GM21529 (cell line): ENCODE measurements around the gene CHD6.

Source experiments
- ATAC-seq: cut with Tn5 transposase; IDR thresholded peaks from one replicate; pipeline ENCODE4 v1.9.1; 2021; ENCODE audit not compliant: unreplicated experiment

Gene CHD6

DNA sequence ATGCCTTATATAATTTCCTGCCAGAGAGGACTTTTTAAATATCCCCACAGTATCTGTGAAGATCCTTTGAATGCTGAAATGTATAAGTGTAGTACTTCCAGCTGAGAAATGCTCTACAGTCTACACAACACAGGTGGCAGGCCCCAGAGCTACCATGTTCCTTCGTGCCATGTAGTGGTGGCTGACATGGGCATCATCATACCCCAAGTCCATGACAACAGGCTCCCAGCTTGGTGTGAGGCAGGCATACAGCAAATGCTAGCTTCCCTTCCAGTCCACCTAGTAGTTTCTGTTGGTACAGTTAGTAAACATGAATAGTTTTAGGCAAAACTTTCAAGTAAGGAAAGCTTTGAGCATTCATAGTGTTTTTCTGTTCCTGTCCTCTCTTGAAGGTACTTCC lies 190.3 kb downstream of the CHD6 start:
- no peak for ATAC-seq

DNA sequence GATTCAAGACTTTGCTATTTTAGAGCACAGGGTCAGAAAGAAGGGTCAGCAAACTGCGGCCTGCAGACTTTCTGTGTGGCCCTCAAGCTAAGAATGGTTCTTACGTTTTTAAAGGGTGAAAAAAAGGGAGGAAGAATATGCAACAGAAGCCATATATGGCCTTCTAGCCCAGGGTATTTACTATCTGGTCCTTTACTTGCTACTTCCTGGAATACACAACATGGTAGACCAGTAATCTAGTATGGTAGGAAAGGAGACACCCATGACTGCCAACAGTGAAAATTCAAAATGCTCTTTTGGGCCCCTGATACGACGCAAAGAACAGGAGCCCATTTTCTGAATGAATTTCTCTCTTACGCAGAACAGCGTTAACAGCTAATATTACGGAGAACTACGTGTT lies 191.2 kb downstream of the CHD6 start:
- ATAC-seq: no peak

DNA sequence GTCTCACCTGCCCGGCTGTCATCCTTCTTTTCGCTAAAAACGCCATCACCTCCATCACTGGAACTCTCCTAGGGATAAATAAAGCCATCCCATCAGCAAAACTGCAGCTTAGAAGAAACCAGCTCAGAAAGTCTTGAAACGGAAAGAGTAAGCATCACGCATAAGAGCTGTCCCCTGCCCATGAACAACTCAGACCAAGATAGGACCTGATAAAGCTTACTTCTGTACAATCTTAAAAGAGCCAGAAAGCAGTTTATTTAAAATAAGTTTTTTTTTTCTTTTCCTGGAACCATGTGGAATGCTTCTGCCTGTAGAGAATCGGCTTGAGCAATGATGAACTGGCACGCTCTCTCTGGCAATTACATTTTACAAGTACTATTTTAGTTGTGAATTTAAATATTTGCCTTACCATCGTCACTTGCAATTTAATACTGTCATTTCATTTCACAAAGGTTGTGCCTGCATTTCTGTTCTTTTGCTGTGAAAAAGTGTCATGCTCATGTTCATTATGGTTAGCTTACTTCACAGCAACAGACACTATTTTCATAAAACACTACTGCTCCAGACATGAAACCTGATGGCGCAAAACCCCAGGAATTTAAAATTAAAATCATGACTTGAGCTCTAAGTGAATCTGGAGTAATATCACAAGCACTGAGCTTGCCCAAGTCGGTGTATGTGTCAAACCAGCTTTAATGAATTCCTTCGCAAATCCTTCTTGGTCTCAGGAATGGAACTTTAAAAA lies 191.9 kb downstream of the CHD6 start:
- ATAC-seq: no peak

DNA sequence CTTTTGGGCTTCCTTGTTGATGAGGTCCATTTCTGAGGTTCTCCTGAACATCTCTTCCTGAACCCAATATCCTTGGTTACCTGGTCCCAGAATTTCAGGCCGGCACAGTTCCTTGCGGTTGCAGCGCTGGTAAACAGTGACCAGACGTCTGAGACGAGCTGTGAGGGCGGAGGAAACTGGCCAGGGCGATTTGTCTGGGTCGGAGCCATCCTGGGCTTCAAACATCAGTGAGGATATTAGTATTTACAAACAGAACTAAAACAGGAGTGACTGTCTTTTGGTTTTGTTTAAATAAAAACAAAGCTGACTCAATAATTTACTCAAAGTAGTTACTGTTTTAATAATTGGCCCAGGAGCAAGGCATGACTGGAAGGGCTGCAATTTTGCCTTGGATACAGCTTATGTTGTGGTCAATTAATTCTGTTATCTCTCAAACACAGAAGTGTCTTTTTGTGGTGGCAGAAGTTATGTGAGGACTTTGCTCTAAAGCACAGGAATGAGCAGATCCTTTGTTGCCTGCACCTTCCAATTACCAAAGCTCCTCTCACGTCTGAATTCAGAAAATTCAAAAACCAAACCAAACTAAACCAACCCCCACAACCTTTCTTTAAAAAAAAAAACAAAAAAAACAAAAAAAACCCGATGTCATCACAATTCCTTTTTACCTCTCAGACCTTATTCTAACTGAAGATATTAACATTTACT lies 192.8 kb downstream of the CHD6 start:
- ATAC-seq: no peak

DNA sequence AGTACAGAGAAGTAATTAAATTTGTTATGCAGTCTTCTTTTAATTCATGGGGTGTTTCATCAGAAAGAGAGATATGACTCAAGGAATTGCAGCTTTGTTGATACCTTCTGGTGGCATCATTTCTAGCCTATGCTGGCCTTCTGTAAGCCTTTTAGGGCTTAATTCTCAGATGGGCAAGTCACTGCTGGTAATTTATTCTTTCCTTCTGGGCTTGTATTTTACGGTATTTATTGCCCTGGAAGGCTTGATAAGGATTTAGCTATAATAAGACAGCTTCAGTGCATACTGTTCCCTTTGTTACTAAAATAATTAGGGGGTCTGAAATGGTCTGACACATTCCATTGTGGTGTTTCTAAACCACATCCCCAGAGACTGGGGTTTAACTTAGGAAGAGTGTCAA lies 193.6 kb downstream of the CHD6 start:
- ATAC-seq: no peak

DNA sequence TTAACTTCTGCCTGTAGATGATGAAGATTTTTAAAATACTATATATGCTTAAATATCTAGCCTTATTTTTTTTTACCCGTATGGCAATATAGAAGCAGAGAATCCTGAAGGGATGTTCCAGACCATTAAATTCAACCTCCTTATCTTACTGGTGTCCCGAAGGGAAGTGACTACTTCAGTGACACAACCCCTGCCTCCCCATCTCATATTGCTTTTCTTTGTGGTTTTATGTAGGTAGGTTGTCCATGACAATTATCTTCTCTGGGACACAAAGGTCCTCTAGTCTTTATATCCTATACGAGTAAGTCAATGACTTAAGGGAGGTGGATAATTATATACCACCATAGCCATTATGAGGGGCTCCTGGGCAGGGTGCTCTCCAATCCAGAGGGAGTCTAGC lies 194.2 kb downstream of the CHD6 start:
- no peak for ATAC-seq

DNA sequence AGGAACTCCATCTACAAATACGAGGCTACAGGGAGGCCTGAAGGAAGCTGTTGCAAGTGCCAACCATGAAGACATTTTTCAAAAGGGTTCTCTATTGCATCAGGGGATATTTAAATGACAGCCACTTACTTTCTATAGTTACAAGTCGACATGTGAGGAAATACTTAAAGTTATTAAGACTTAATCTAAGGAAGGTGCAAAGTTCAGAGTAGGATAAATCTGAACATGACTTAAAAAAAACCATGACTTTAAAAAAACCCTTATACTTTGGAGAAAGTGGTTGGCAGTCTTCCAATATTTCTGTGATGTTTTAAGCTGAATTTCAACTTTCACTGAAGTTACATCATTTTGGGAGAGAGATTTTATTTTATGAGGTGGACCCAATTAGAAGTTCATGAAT lies 195.2 kb downstream of the CHD6 start:
- no peak for ATAC-seq

DNA sequence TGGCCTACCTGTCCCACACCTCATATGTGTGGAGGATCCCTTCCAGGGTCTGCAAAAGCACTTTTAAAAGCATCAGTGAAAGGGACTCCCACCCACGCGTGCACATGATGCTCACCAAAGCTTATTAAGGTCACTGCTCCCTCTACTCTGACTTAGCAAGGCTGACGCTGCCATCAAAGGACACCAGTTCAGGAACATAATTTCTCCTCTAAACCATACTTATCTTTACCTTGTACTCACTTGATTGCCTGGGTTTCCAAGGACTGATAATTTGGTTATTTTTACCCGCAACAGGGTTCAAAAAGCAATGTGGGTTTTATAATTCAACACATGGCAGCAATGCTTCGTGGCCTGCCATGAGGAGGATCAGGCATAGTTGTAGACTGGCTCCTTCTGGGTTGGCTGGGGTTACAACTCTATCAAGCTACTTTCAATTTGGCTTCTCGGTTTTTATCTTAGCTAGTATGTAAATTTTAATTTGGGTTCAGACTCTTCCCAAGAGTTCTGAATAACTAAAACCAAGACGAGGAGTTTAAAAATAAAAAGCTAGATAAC lies 199.4 kb downstream of the CHD6 start:
- ATAC-seq: no peak

DNA sequence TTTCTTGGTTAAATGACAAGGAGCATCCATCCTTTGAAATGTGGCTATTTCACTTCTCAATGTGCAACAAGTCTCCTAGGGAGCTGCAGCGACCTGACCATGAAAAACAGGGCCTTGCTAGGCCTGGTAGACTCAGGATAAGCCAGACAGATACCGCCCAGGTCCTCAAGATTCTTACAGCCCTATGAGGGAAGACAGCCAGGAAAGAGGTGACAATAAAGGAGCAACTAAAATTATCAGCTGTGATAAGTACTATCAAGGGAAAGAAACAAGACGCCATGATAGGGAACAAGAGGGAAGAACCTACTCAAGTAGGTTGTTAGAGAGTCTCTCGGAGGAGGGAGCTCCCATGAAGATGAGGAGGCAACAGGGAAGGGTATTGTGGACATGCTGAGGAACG lies 200.1 kb downstream of the CHD6 start:
- ATAC-seq: no peak

DNA sequence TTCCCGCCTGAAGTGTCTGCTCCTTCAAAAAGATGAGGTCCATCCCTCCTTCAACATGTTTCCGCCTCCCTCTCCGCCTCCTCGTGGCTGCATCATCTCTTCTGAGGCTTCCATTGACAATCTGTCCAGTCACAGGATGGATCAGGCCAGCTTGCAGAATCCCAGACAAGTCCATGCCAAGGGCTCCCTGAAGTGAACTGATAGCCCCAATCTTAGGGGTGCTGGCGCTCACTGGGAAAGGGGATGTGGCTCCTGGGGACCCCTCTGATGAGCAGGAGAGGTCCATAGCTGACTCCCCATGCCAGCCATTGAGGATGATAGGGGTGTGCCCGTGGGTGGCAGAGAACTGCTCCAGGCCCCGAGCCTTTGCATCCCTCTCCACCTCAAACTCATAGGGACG lies 203.0 kb downstream of the CHD6 start:
- no peak for ATAC-seq

DNA sequence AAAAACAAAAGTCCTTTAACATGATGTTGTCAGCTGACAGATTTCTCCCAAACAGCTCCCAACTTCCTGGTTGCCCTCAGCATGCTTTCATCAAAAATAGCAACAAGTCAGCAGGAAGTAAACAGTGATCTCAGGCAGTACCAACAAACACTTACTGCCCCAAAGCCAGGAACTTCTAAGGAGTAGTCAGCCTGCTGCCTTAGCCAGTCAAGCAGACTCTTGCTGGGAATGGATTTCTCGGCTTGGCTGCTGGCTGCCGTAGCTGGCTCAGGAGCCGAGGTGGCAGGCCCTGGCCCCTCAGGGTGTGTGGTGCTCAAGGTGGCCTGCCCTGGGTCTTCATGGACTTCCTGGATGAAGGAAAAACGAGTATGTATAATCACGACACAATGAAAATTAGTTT lies 205.0 kb downstream of the CHD6 start:
- ATAC-seq: no peak

DNA sequence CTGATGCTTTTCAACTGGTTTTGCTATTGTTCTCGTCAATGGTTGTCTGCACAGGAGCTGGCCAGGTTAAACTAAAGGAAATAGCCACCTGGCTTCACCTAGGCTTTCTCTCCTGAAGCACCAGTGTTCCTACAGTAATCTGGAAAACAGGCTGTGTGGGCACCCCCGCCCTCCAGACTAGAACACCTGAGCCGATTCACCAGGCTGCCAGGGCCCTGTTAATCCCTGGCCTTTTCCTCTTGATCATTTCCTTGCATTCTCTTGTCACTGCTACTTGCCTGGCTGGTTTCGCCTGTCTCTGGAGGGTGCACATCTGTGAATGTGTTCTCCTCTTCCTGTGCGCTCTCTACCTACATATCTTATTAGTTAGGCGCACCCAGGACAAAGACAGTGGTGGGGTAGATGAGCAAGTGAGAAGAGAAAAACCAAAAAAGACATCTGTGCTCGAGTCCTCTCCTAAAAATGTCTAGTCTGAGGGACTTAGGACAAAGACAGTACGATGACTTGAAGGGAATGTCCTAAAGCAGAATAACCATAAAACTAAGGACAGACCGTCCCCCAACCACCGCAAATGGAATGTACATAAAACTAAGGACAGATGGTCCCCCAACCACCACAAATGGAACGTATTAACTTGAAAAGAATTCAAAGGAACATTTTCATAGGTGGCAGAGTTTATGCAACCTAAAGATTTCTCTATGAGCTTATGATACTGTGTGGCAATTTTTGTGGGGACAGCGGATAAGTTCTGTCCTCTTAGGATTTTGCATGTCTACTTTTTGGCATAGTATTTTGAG lies 205.7 kb downstream of the CHD6 start:
- ATAC-seq: no peak

DNA sequence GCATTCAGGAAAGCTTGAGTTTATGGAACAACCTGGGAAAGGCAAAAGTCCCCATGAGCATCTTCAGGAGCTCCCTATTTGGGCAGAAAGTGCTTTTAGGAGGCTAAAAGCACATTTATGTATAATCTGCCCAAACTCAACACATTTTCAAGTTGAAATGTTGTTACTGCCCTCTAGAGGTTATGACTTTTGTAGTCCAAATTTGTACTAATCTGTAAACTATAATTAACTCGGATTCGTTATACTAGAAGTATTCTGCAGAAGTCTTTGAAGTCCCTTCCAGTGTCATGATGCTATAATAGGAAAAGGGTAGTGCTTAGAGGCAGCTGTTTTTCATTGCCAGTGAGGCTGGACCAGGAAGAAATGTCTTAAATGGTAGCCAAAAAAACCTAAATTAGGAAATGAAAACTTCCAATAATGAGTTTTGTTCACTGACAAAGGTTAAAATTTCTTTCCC lies 206.8 kb downstream of the CHD6 start:
- no peak for ATAC-seq

DNA sequence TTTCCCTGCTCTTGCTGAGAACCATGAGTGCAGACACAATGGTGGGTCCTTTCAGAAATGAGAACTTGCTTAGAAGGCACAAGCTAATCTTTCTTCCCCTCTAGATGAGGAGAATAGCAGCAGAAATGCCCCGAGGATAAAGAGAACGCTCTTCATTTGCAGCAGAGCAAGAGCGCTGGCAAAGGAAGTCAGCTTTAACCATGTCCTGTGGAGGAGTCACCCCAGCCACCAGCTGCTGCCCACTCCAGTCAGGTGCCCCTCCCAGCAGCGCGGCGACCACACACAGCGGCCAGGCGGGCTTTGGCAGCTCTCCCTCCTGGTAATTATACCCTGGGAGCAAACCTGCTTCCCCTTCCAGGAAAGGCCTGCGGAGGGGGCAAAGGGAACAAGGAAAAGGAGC lies 209.2 kb downstream of the CHD6 start:
- ATAC-seq: no peak

DNA sequence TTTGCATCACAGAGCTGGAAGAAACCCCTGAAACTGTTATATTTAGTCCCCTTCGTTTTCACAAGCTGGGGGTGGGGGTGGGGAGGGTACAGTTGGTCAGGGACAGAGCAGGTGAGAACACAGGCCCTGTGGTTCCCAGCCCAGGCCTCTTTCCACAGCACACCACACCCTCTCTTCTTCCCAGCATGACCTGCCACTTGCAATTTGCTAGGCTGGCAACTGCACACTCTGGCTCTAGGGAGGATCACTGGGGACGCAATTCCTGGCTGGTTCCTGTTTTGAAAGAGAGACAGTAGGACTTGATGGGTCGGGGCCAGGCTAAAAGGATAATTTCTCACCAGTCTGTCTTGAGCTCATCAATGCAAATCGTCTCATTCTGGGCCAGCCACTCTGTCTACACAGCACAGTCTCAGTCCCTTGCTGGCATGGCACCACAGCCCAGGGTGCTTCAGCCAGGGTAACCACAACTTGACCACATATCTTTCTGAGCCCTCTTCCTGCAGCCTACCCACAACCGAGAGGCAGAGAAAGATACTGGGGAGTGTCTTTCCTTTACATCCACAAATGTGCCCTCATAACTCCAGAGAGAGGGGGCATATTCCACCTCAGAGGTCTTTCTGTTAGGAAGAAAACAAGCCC lies 209.9 kb downstream of the CHD6 start:
- ATAC-seq: peak; percentile 74

DNA sequence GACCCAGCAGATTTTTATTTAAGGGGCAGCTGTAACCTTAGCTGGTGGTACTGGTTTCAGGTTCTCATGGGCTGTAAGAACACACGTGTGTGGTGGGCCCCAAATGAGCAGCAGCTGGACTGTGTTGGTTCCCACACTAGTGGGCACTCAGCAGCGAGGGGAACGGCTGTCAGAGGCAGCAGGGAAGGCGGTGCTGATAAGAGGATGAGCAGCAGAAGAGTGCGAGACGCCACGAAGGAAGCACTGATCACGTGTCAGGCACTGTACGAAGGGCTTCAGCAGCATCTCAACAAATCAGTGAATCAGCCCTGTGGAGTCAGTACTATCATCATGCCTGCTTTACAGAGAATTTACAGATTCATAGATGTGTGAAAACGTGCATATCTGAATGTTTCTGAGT lies 210.6 kb downstream of the CHD6 start:
- no peak for ATAC-seq

DNA sequence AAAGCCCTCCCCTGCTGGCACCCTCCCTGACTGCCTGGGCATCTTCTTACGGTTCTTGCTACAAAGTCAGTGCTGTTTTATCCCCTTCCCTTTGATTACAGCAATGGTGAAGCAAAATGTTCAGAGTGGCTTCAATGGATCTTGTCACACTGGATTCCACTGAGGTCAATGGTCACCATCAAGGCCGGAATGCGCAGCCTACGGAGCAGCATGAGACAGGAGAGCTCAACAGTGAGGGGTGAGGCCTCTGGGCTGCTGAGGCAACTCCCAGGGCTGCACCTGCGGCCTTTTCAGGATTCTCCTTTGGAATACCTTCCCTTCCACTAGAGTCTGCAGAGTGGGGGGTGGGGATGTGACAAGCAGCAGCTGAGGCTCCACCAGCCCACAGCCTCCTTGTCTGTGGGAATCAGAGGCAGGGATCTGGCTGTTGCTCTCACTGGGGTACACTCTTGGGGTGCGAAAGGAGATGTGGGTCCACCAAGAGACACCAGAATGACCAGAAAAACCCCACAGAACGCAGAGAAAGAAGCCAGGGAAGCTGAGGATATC lies 211.2 kb downstream of the CHD6 start:
- ATAC-seq: no peak

DNA sequence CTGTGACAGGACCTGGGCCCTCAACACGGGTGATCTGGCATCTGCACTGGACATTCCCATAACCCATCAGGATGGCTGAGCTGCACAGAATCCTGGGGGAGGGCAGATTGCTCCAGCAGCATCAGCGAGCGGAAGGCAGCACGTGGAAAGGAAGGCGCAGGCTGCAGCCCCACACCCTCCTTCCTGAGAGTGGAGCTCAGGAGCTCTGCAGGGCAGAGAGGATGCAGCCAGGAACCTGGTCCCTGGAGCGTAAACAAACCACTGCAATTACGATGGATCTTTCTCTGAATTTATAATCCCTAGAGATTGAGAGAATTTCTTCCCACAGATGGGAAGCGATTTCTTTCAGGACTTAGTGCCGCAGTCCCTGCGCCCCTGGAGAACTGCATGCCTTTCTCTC lies 211.8 kb downstream of the CHD6 start:
- ATAC-seq: no peak

DNA sequence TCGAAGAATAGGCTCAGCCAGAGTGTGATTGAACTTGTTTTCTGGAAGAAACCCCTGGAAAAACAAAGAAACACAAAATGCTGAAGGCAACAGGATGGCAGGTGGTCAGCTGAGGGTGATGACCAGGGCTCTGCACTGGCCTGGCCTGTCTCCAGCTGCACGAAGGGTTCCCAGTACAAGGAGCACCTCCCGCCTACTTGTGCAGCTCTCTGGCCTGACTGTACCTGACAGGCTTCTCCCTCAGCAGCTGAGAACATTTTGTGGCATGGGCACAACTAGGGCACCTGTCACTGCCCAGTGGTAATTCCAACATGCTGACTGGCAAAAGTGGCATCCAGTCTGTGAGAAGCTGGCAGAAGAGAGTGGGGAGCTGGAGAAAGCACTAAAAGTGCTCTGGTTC lies 212.7 kb downstream of the CHD6 start:
- ATAC-seq: no peak

DNA sequence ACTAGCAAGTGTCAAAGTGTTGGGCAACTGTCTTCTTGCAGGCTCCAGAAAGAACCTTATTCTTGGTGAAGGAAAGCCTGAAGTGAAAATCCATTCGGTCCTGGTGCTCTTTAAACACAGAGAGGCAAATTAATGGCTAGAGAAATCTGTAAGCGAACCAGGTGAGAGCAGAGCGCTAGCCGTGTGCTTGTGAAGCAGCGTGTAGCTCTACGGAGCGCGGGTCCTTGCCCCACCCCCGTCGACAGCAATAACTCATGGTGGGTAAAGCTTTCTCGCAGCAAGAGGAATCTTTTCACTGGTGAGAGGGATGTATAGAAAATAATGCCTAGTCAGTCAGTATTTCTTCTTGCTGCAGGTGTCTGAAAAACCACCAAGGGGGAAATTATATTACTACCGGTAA lies 214.6 kb downstream of the CHD6 start:
- no peak for ATAC-seq

DNA sequence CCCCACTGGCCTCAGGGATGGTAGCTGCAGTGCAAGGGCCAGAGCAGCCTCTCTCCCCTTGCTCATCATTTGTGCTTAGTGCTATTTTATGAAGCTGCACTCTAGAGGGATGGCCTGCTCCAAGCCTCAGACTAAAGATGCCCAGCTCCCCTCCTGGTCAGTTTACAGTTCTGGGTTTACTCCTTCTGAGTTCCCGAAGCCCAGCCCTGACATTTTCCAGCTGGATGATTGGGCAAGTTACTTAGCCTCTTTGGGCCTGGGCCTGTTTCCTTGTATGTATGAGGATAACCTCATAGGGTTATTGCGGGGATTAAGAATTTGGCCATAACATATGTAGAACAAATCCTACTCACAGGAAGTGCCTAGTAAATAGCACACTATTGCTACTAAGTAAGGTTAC lies 219.8 kb downstream of the CHD6 start:
- ATAC-seq: no peak
